ENCODE measurements around the gene UGT1A10. TPM values are rescaled to one million over a fixed set of nuclear protein-coding genes. Genes with fewer than 3 reads are reported as not detected.

The UGT1A10 gene
- total and polyA plus RNA-seq, 10 of the 15 experiments (the other 5 are each of a cell fraction or from before 2014, with no cell fraction given): not detected

GRCh38 chr2:233821709-233822100 is 185.5 kb downstream of the UGT1A10 start:
- H3K4me3 ChIP-seq: no peak overlapping the region
- H3K9me3 ChIP-seq (replicated peaks; ENCODE audit: control insufficient read depth, insufficient read depth, low read length): no peaks in the 10 kb centered on the region
- ChIA-PET POLR2A (no interaction called here), SMC1A (ENCODE audit: uncharacterized antibody, unreplicated experiment) (no interaction called here), CTCF (no interaction called here), RAD21 (ENCODE audit: unreplicated experiment) (no interaction called here)
- H3K27ac ChIP-seq (ENCODE audit: control insufficient read depth, insufficient read depth): no peak overlapping the region
- no peaks in the 10 kb centered on the region for H3K4me1 ChIP-seq (ENCODE audit: control insufficient read depth, insufficient read depth, low read length)
- no peak overlapping the region for H2AFZ ChIP-seq (ENCODE audit: control insufficient read depth, low read depth, low read length)
- no TSS peak for BruUV-seq (replicated peaks)
- intact Hi-C loops (cut with micrococcal nuclease; ENCODE audit: unreplicated experiment) (no loop called here), in situ Hi-C loops (cut with MboI) (no loop called here)
- no peak for ATAC-seq
- no peaks in the 10 kb centered on the region; a peak in 3 of 4 replicates for H3K27me3 ChIP-seq (replicated peaks in 1 of 2; ENCODE audit: control insufficient read depth in 2 of 2, insufficient read depth in 2 of 2, low read length in 1 of 2)
- H3K9ac ChIP-seq (ENCODE audit: control insufficient read depth, insufficient read depth, low read length): no peak overlapping the region
- no peaks in the 10 kb centered on the region for H3K79me2 ChIP-seq (ENCODE audit: control insufficient read depth, insufficient read depth, low read length)
- H3K4me2 ChIP-seq (ENCODE audit: control insufficient read depth, insufficient read depth): no peak overlapping the region
- no peak for DNase-seq (ENCODE audit: low read depth, low spot score)
- TF ChIP-seq PML (IDR thresholded peaks at IDR 0.05; ENCODE audit: low read length): no peak
- TF ChIP-seq CBX3 (IDR thresholded peaks at IDR 0.05; ENCODE audit: borderline replicate concordance, low read depth): no peak
- TF ChIP-seq POLR2AphosphoS5 (IDR thresholded peaks at IDR 0.05; ENCODE audit: low read length): no peak
- no peak for TF ChIP-seq RB1 (IDR thresholded peaks at IDR 0.05; ENCODE audit: borderline replicate concordance)
- no peak for TF ChIP-seq POU2F2 (IDR thresholded peaks at IDR 0.05; ENCODE audit: borderline replicate concordance, low read depth, low read length)
- TF ChIP-seq SREBF1 (IDR thresholded peaks at IDR 0.05; ENCODE audit: low read length): no peak
- TF ChIP-seq RELA (IDR thresholded peaks at IDR 0.05; ENCODE audit: borderline replicate concordance, partially characterized antibody): no peak
- TF ChIP-seq RAD21 (IDR thresholded peaks at IDR 0.05; ENCODE audit: insufficient read depth, low read depth, low read length): no peak
- TF ChIP-seq TAF1 (IDR thresholded peaks at IDR 0.05; ENCODE audit: borderline replicate concordance, low read depth, low read length): no peak
- no peak for TF ChIP-seq ZBTB11 (CRISPR knock-in tag; IDR thresholded peaks at IDR 0.05)
- TF ChIP-seq USF2 (IDR thresholded peaks at IDR 0.05; ENCODE audit: borderline replicate concordance, low read depth, low read length): no peak
- TF ChIP-seq ZBED1 (IDR thresholded peaks at IDR 0.05; ENCODE audit: borderline replicate concordance): no peak
- no peak for TF ChIP-seq RFX5 (IDR thresholded peaks at IDR 0.05; ENCODE audit: low read depth, low read length)
- TF ChIP-seq TARDBP (IDR thresholded peaks at IDR 0.05; ENCODE audit: borderline replicate concordance): no peak
- TF ChIP-seq SMAD5 (IDR thresholded peaks at IDR 0.05; ENCODE audit: low read depth): no peak
- no peak for TF ChIP-seq HDAC2 (IDR thresholded peaks at IDR 0.05)
- TF ChIP-seq TCF3 (IDR thresholded peaks at IDR 0.05; ENCODE audit: borderline replicate concordance, insufficient read depth, low read depth, low read length): no peak
- no peak for TF ChIP-seq MXI1 (IDR thresholded peaks at IDR 0.05; ENCODE audit: low read depth, low read length)
- no peak for TF ChIP-seq MYB (IDR thresholded peaks at IDR 0.05; ENCODE audit: borderline replicate concordance, low read depth, low read length)
- no peaks in the 10 kb centered on the region for H4K20me1 ChIP-seq (ENCODE audit: control insufficient read depth, insufficient read depth)
- no peaks in the 10 kb centered on the region for H3K36me3 ChIP-seq (ENCODE audit: control insufficient read depth in 2 of 2, insufficient read depth in 2 of 2, low read length in 1 of 2)
- FAIRE-seq: no peak
- WGBS (ENCODE audit: insufficient coverage, insufficient replicate concordance, low lambda C conversion rate, missing lambda C conversion rate): 27% methylated on average over 8 of the region's 8 CpGs

Data from GM12878 (cell line).